ENCODE data around the gene ATP8B4. TPM values are rescaled to one million over a fixed set of nuclear protein-coding genes. Genes with fewer than 3 reads are reported as not detected.

Gene ATP8B4
- polyA plus RNA-seq, 3 donors, result 3.1 to 3.6 (median 3.5) TPM

DNA sequence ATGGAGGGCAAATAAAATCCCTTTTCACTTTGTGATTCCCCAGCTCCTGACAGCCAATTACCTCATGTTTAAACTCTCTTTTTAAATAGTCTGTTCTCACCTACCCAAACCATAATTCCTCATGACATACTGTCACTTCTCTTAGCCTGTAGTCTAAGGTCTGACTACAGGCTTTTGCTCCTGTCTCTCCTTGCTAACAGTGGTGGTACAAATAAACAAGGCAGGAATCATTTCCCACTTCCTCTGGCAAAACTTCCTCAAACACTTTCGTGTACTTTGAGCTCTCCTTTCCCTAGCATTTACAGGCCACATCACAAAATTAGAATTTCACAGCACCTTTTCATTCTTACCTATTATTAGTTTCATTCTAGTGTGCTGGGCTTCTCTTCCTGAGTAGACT lies 51.8 kb downstream of the ATP8B4 start:
- no peak for DNase-seq (ENCODE audit: low read depth in 3 of 3, low spot score in 2 of 3)

DNA sequence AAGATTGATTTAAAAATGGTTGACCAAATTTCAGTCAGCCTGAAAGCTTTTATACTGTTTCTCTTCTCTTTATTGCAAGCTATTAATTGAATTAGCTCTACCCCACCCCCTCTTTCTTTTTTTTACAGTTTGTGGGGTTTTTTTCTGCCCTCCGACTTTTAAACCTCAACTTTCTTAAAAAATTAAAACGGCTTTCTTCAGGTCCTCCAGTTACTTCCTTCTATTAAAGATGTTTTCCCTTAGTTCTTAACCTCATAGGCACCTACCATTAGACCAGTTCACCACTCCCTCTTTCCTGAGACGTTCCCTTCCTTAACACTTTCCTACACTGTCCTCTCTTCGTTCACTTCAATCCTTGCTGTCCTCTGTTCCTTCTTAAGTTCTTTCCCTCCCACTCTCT lies 52.4 kb downstream of the ATP8B4 start:
- DNase-seq (ENCODE audit: low read depth in 3 of 3, low spot score in 2 of 3), result no peak

DNA sequence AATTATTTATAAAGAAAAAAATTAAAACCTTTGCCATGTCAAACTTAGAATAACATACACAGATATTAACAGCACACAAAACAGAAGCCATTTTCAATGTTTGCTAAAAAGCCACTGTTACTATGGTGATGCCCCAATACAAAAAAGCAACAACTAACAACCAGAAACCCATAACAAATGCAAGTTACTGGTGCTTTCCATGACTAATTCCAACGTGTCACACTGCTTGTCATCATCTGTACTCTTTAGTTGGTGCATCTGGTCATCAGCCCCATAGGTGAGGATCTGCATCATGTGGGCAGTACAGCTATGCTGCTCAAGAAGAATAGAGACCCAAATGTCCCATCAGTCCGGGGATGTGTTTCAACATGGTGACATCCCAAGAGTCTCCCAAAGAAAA lies 52.8 kb downstream of the ATP8B4 start:
- no peak for DNase-seq (ENCODE audit: low read depth in 3 of 3, low spot score in 2 of 3)

DNA sequence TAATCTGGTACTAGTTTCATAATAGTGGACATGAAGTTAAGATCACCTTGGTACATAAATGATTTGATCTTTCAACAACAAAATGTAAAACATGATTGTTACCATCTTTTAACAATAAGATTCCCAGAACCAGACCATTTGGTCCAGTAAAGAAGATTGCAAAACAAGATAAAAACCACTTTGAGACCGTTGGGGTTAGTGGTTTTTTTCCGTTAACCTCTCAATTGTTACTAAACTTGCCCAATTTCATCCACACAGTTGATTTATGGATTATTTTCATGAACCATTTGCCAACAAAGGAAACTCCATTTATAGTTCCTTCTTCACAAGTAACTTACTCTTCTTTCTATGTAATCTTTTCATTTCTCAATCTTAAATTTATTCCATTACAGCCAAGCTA lies 53.8 kb downstream of the ATP8B4 start:
- DNase-seq (ENCODE audit: low read depth in 3 of 3, low spot score in 2 of 3), result no peak

DNA sequence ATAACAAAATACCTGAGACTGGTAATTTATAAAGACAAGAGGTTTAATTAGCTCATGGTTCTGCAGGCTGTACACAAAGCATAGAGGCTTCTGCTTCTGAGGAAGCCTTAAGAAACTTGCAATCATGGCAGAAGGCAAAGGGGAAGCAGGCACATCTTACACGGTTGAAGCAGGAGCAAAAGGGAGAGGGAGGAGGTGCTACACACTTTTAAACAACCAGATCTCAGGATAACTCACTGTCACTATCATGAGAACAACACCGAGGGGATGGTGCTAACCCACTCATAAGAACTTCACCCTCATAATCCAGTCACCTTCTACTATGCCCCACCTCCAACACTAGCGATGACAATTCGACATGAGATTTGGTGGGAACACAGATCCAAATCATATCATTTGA lies 54.4 kb downstream of the ATP8B4 start:
- DNase-seq (ENCODE audit: low read depth in 3 of 3, low spot score in 2 of 3), result no peak

DNA sequence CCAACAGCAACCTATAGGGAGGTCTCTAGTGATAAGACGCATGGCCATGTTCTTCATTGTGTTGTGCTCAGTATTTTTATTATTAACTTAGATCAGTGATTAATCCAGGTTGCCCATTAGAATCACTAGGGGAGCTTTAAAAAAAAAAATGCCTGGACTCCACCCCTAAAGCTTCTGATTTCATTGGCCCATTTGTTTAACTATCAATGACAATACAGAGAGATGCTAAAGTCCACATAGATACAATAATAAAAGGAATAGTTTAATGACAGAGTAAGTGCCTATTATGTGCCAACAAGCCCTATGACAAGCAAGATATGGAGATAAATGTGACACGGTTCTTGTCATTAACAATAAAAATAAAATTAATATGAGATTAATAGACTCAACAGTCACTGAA lies 55.8 kb downstream of the ATP8B4 start:
- DNase-seq (ENCODE audit: low read depth in 3 of 3, low spot score in 2 of 3), result no peak

DNA sequence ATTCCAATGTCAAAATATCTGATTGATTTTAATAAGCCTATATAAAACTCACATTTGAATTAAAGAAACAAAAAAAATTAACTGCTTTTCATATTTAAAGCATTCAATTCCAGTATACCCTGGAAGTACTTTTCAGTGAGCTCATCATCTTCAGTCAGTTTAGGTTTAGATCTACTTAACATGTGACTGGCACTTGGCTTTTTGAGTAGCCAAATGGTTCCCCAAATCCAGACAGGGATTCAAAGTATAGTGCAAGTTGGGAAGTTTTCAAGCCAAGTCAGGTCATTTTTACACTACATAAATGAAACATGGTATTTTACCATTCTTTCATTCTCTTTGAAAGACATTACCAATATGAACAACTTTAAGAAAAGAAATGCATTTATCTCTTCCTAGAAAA lies 57.5 kb downstream of the ATP8B4 start:
- DNase-seq (ENCODE audit: low read depth in 3 of 3, low spot score in 2 of 3), result no peak

DNA sequence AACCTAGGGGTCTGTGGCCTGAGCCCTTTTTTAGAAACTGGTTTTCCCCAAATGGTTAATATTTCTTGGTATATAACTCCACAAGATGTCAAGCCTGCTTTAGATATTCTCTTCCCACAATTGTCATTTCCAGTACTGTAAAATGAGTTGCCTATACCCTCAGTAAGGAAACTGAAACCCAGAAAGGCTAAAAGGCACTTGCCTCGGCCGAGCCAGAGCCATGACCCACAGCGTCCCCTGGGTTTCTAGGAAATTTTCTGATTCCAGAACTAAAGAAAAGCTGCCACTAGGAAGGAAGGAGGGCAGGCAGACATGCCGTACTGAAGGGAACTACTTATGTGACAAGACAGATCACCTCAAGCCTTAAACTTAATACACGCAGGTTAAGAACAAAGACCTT lies 59.1 kb downstream of the ATP8B4 start:
- no peak for DNase-seq (ENCODE audit: low read depth in 3 of 3, low spot score in 2 of 3)

DNA sequence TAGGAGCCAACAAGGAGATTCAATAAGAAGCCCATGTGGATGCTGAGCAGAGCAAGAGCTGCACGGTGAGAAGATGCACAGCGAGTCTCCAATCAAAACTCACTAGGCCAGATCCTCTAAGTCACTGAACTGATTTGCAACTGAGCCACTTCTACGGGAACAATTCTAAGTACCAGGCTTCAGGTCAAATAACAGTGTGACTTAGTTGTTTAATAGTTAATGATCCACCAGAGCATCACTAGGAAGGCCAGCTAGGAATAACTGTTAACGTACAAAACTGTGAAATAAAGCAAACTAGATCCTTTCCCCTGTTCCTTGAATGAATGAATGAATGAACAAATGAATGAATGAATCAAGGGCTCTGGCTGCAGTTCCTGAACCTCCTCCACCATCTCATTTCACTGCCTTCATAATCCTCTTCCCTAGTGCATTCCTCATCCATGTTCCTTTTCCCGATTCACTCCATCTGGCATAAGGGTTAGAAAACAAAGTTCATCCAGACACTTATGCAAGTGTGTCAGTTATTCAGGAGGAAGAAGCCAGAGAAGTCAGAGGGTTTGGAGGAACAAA lies 59.7 kb downstream of the ATP8B4 start:
- DNase-seq (ENCODE audit: low read depth in 3 of 3, low spot score in 2 of 3), result no peak

DNA sequence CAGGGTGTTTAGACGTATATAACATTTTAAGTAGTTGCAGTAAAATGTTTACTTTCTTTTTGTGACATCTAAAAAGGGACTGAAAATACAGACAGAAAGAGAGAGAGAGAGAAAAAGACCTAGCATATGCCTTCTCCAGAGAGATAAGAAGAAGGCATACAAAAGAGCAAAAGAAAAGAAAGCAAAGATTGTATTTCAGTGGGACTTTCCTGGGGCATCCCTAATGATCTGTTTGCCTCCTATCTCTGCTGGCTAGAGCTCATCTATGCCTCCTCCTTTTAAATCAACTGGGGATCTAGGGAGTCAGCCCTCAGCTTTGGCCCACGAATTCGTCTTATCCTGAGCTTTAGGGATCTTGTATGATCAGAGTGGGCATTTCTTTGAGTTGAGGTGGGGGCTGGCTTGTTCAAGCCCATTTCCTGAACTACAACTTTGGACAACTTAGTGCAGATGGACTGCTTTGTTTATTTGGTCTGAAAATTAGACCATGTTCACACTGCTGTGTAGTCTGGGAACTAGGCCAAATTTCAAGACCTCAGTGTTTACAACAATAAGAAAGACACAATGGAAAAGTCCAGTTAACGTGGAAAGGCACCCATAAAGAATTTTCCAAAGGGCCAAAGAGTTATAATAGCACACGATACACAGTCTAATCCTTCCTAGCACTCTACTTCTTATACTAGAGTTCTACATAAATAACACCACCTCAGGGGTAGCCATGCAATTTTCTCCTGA lies 61.0 kb downstream of the ATP8B4 start:
- peak in 1 of 3 donors; percentile 29 for DNase-seq (ENCODE audit: low read depth in 3 of 3, low spot score in 2 of 3)

DNA sequence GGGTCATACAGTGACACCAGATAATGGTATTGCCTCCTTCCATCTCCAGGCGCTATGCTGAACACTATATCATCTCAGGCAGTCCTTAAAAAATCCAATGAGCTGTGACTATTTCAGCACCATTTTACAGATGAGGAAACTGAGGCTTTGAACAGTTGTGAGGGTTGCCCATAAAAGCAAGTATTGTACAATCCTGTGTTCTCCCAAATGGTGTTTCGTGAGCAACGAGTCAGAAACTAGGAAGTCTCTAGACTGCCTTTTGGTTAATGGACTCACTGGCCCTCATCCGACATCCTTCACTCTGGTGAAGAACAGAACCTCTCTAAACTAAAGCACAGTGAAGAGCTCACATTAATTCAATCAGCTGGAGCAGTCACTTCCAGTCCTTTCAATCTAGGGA lies 61.8 kb downstream of the ATP8B4 start:
- no peak for DNase-seq (ENCODE audit: low read depth in 3 of 3, low spot score in 2 of 3)

DNA sequence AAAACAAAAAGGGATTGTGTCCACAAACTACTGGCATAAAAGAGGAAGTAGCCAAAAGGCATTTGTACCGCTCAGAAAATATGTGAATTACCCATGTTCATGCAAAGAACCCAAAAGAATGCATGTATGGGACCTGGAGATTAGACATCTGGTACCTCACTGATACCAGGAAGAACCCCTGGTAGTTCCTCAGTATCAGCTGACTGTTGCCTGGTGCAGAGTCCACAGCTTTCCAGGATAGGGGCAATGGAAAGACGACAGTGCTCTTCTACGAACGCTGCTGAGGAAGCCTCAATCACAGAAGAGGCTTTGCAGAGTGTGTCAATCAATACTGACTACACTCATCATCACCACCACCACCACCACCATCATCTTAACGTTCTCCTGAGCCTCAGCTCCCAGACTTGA lies 63.3 kb downstream of the ATP8B4 start:
- no peak for DNase-seq (ENCODE audit: low read depth in 3 of 3, low spot score in 2 of 3)

DNA sequence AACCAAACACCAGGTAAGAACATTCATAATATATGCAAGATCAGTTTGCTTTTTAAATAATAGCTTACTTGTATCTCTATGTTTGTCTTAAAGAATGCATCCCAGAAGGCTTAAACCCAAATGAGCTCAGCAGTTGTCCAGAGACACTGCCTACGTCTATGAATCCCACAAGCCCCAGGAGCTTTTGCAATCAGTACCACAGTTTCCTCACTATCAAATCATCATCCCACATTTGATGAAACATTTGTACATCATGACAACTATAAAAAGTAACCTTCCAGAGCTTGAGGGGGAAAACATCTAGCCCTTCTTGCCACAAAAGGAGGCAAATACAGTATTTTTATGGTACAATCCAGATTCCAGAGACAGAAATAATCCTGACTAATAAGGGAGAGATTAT lies 63.7 kb downstream of the ATP8B4 start:
- no peak for DNase-seq (ENCODE audit: low read depth in 3 of 3, low spot score in 2 of 3)

DNA sequence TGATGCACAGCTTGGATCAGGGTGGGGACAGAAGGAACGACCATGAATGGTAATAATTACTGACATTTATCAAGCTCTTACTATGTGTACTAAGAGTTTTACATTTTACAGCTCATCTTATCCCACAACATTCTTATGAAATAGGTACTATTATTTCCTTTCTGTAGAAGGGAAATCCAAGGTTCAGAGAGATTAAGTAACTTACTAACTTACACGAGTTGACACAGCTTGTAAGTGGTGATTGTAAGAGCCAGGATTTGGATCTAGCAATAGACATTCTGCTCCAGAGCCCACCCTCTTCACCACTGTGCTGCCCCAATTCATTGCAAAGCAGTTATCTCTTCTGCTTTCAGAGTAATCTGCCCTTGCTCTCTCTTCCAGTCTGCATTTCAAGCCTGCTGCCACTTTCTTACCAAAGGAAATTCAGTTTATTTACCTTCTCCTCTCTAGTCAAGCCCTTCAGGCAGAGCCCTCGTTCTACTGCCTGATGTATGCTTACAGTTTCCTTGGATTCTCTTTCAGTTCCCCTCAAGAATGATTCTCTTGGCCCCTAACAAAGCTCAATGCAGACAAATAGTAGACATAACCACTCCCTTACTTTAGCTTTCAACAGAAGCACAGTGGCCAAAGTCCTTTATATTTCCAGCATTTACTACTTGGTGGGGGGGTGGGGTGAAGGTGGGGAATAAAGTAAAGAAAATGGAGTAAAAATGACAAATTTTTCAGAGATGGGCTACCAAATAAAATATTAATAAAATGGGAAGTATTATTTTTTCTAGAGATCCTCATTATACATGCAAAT lies 65.8 kb downstream of the ATP8B4 start:
- no peak for DNase-seq (ENCODE audit: low read depth in 3 of 3, low spot score in 2 of 3)

DNA sequence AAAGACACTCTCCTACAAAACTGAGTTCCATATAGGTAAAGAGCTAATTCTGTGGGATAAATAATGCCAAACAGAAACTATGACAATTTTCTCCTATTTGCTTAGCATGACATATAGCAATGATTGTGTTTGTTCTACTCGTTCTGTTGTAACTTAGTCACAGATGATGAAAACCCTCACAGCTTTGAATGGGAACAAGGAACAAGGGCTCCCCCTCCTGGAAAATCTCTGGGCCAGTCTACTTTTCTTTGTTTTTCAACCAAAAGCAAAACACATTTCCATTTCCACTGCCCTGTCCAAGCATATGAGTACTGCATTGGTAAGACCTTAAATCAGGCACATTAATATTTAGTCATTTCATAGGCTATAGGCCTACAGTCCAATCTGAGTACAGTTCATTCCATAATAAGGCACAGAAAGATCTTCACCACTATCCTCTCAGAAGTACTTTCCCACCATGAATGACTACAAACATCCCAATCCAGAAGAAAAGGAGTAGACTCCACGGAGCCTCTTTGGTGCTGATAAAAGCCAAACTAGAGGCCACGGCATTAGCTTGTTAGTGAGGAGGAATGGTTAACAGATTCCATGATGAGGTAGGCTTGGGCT lies 67.1 kb downstream of the ATP8B4 start:
- DNase-seq (ENCODE audit: low read depth in 3 of 3, low spot score in 2 of 3), result peak; percentile 41 to 51 (median 43)

DNA sequence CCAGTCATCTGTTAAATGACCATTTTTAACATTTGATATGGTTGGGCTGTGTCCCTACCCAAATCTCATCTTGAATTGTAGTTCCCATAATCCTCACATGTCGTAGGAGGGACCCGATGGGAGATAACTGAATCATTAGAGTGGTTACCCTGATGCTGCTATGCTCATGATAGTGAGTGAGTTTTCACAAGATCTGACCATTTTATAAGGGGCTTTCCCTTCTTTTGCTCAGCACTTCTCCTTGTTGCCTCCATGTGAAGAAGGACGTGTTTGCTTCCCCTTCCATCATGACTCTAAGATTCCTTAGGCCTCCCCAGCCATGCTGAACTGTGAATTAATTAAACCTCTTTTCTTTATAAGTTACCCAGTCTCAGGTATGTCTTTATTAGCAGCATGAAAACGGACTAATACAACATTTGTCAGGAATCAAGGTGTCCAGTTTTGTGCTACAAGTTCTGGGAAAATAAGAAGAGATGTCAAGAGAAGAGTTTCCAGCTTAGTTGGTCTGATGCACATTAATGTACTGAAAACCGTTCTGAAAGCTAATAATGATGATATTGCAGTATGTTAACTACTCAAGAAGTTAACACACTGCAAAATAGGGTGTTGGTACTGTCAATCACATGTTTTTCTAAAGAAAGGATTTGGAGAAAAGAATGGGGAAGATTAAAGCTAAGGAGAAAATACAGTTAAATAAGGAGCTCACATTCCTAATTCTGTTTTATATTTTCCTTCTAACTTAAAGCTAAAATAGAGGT lies 67.9 kb downstream of the ATP8B4 start:
- DNase-seq (ENCODE audit: low read depth in 3 of 3, low spot score in 2 of 3), result no peak

DNA sequence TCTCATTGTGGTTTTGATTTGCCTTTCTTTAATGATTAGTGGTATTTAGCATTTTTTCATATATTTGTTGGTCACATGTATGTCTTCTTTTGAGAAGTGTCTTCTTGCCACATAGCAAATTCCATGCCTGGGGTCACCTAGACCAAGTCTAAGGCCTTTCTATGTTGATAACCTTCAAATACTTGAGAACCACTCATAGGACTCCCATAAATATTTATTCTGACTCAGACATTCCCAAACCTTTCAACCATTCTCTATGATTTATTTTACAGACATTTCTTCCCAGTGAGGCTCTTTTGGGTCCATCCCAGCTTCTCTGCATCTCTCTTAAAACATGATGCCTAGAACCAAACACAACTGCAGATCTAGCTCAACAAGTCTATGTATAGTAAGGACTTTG lies 69.2 kb downstream of the ATP8B4 start:
- no peak for DNase-seq (ENCODE audit: low read depth in 3 of 3, low spot score in 2 of 3)

DNA sequence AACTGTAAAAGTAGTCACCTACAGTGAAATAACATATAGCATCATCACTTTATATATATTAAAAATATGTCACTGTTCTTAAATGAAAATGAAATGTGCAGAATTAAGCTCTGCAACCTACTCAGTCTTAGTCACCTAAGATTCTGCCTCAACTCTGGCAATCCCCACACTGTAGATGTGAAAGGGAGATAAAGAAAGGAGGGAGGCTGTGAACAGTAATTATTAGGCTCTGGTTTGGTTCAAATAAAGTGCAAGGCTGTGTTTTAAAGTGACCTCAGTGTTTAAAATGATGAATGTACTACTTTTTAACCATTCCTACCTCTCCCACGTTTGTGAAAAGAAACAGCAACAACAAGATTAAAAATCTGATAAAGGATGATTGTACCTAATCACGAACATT lies 72.2 kb downstream of the ATP8B4 start:
- DNase-seq (ENCODE audit: low read depth in 3 of 3, low spot score in 2 of 3), result no peak

DNA sequence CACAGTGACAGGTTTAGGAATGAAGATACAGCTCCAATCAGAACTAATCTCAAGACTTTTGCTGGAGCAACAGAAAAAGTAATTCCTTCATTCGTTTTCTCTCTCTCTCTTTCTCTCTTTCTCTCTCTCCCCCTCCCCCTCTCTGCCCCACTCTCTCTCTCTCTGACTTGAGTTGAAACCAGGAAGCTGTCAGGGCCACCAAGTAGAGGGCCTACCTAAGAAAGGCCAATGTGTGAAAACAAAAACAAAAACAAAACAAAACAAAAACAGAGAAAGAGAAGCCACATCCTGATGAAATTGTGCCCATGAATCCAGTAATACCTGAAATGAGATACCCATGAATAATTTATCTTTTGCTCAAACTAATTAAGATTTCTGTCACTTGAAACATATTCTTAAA lies 72.9 kb downstream of the ATP8B4 start:
- DNase-seq (ENCODE audit: low read depth in 3 of 3, low spot score in 2 of 3), result no peak

DNA sequence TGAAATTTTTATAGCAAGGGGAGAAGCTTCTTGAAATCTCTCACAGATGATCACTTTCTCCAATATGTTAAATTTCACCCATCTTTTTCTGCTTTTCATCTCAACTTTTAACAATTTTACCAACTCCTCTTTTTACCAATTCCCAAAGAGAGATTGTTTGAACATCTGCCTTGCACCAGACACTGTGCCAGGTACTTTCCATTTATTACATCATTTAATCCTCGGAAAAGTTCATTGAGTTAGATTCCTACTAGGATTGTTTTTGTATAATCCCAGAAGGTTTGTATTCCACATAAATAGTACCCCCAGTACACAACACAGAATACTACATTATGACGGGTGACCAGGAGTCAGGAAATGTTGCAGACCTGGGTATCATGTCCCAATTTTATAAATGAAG lies 74.1 kb downstream of the ATP8B4 start:
- no peak for DNase-seq (ENCODE audit: low read depth in 3 of 3, low spot score in 2 of 3)

DNA sequence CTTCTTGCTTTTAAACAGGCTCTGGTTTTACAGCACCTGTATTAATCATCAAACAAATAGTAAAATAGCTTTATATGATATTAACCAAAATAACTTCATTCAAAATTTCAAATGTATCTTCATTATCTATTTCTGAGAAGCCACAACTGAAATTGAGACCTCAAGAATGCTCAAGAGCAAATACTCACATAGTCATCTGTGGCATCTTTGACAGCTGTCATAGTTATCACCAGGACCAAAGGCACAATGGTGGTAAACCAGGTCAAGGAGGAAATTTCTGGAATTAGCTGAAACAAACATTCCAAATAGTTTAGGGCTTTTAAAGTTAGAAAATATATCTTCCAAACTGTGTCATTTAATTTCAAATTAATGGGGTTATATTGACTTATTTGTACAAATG lies 74.6 kb downstream of the ATP8B4 start:
- DNase-seq (ENCODE audit: low read depth in 3 of 3, low spot score in 2 of 3), result no peak
